NCI-H748 treated with DMSO at 0.1 percent for 48 hours (cell line): ENCODE measurements around the gene SLC29A3.

Experiments
- DNase-seq: peaks from one replicate; lab custom pipeline; 2025; lab: John Stamatoyannopoulos, UW

Gene SLC29A3

GRCh38 chr10:71370031-71370430 lies 51.0 kb downstream of the SLC29A3 start:
- DNase-seq = no peak

GRCh38 chr10:71371750-71372166 lies 52.7 kb downstream of the SLC29A3 start:
- DNase-seq = no peak

- DNase-seq = no peak
Observed at GRCh38 chr10:71372882-71373495, 53.9 kb downstream of the SLC29A3 start.

GRCh38 chr10:71374481-71375233 lies 55.6 kb downstream of the SLC29A3 start:
- no peak for DNase-seq

GRCh38 chr10:71375952-71376351 lies 56.9 kb downstream of the SLC29A3 start:
- no peak for DNase-seq

- no peak for DNase-seq
Observed at GRCh38 chr10:71378336-71379117, 59.5 kb downstream of the SLC29A3 start.

GRCh38 chr10:71379118-71379766 lies 60.2 kb downstream of the SLC29A3 start:
- DNase-seq = no peak

GRCh38 chr10:71380841-71381240 lies 61.8 kb downstream of the SLC29A3 start:
- DNase-seq = no peak

GRCh38 chr10:71381611-71382010 lies 62.6 kb downstream of the SLC29A3 start:
- no peak for DNase-seq

GRCh38 chr10:71382028-71382427 lies 63.0 kb downstream of the SLC29A3 start:
- DNase-seq = no peak

- no peak for DNase-seq
Observed at GRCh38 chr10:71382757-71383156, 63.7 kb downstream of the SLC29A3 start.

GRCh38 chr10:71383972-71384687 lies 65.1 kb downstream of the SLC29A3 start:
- DNase-seq = no peak

GRCh38 chr10:71388171-71388570 lies 69.1 kb downstream of the SLC29A3 start:
- no peak for DNase-seq

GRCh38 chr10:71388583-71389310 lies 69.7 kb downstream of the SLC29A3 start:
- DNase-seq = no peak

GRCh38 chr10:71389768-71390460 lies 70.9 kb downstream of the SLC29A3 start:
- no peak for DNase-seq

GRCh38 chr10:71390461-71390835 lies 71.4 kb downstream of the SLC29A3 start:
- DNase-seq = no peak

GRCh38 chr10:71390921-71391690 lies 72.0 kb downstream of the SLC29A3 start:
- no peak for DNase-seq

GRCh38 chr10:71391701-71392100 lies 72.6 kb downstream of the SLC29A3 start:
- no peak for DNase-seq

GRCh38 chr10:71392292-71392691 lies 73.2 kb downstream of the SLC29A3 start:
- DNase-seq = no peak
